Spleen (tissue), 11 donors: ENCODE results near the gene CHM. TPM values are rescaled to one million over a fixed set of nuclear protein-coding genes. Genes with fewer than 3 reads are reported as not detected.

ENCODE experiments used
- DNase-seq: peaks from one replicate; pipeline ENCODE4 v3.0.0-alpha.2; 2020
- H3K27ac ChIP-seq, 8 donors: fragments of 200-600 bp; sonication (generic) in 7 of 8; 1 replicate in 4 of 8; 2 replicates in 4 of 8; pipeline versions ENCODE4 v1.5.0 to v1.8.0; 2016 to 2021; ENCODE audit warnings: inconsistent platforms in 4 of 8, mild to moderate bottlenecking in 4 of 8, moderate library complexity in 1 of 8
- H3K27me3 ChIP-seq, 7 donors: fragments of 200-600 bp; sonication (generic) in 6 of 7; replicated peaks in 1 of 7; 1 replicate in 4 of 7; 2 replicates in 3 of 7; pipeline versions ENCODE4 v1.5.0 to v1.8.0; 2016 to 2021; ENCODE audit warnings: inconsistent platforms in 3 of 7, mild to moderate bottlenecking in 1 of 7
- H3K36me3 ChIP-seq, 6 donors: fragments of 200-600 bp; sonication (generic) in 5 of 6; 1 replicate in 4 of 6; 2 replicates in 2 of 6; pipeline versions ENCODE4 v1.5.0 to v1.8.0; 2016 to 2021; ENCODE audit warnings: inconsistent platforms in 2 of 6
- H3K4me1 ChIP-seq, 6 donors: fragments of 200-600 bp; sonication (generic) in 5 of 6; 1 replicate in 3 of 6; 2 replicates in 3 of 6; pipeline versions ENCODE4 v1.5.0 to v1.8.0; 2016 to 2021; ENCODE audit warnings: inconsistent platforms in 3 of 6
- H3K4me3 ChIP-seq, 8 donors: fragments of 200-600 bp; sonication (generic) in 7 of 8; 1 replicate in 4 of 8; 2 replicates in 4 of 8; pipeline versions ENCODE4 v1.5.0 to v1.8.0; 2016 to 2021; ENCODE audit warnings: inconsistent platforms in 4 of 8, mild to moderate bottlenecking in 4 of 8, moderate library complexity in 2 of 8
- H3K9me3 ChIP-seq, 8 donors: fragments of 200-600 bp; sonication (generic) in 7 of 8; 1 replicate in 4 of 8; 2 replicates in 4 of 8; pipeline versions ENCODE4 v1.5.0 to v1.8.0; 2016 to 2021; ENCODE audit warnings: inconsistent platforms in 4 of 8
- POLR2A ChIP-seq, 3 donors: fragments of 450-650 bp; IDR thresholded peaks; one replicate each; pipeline ENCODE4 v1.5.1; 2017; ENCODE audit warnings: antibody characterized with exemption in 3 of 3, mild to moderate bottlenecking in 1 of 3
- POLR2AphosphoS5 ChIP-seq, 3 donors: sonication (generic); formaldehyde crosslinking; IDR thresholded peaks; one replicate each; pipeline ENCODE4 v1.5.1; 2017; ENCODE audit warnings: antibody characterized with exemption in 3 of 3
- WGBS, 5 donors: extraction: QIAGEN DNeasy Blood & Tissue Kit in 3 of 5; methylation state at CpG; one replicate each; pipeline versions ENCODE4 v1.1.5 to v1.1.7; 2013 to 2018; 5-methylcytosine and 5-hydroxymethylcytosine counted together
- intact Hi-C: fragments of 100-400 bp; cut with DNase I; formaldehyde crosslinking; loops from one replicate; pipeline ENCODE4 v1.15.0; 2023; ENCODE audit warnings: low total_unique reads
- polyA plus RNA-seq, 3 donors: library from polyadenylated mRNA; stranded (reverse); fragments of 200-250 nt; gene quantifications; one replicate each; pipeline ENCODE4 v1.2.1, GENCODE V29; 2013
- total RNA-seq, 7 donors: library from RNA; depleted of rRNA in 3 of 7; stranded (reverse); fragments of >200 nt in 3 of 7; fragmentation: NEBNext Ultra II Directional in 4 of 7; extraction: Animal tissue kit (Norgen Biotek cat#: 25700) in 4 of 7; gene quantifications; one replicate each; pipeline versions ENCODE4 v1.1.0 to v1.2.1, GENCODE V29; 2016 to 2021
- TF ChIP-seq, protein P1 (sequence below), 11 experiments: fragments of 200-600 bp in 7 of 11; fragments of 450-650 bp in 4 of 11; sonication (generic) in 4 of 11; IDR thresholded peaks in 8 of 11; conservative IDR thresholded peaks in 3 of 11; 1 replicate in 7 of 11; 2 replicates in 4 of 11; pipeline versions ENCODE4 v1.4.0 to v1.8.0; 2016 to 2021; ENCODE audit warnings: antibody characterized with exemption in 11 of 11, inconsistent platforms in 4 of 11, mild to moderate bottlenecking in 1 of 11
- donor health status: healthy with polysubstance abuse.
- donor health status: DM: no; HTN: no; CAD: no; lungs with moderate emphysema.
- donor health status: DM: no; HTN: no; CAD: no.
- donor health status: Bipolar disorder and iron deficiency.
- donor health status: healthy.
- donor health status: DM: no; HTN: no; CAD: no.
- donor health status: DM: yes; HTN: yes; CAD: no.

Gene CHM
- total and polyA plus RNA-seq, 10 donors: 9.3 to 35.3 (median 23.3) TPM

DNA sequence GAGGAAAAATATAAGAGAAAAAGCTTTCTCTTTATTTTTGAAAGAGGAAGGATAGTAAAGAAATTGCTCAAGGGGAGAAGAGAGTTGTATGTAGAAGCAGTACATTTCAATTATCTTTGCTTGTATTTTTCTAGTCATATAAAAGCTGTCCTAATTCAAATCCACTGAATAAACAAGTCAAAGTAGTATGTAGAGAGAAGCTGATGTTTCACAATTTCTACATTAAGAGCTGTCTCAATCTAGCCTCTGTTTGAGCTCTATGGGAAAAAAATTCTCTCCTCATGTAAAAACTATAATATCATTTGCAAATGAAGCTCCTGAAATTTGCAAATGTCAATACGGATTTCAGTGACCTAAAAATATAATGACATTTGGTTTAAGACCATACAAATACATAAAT lies 52.6 kb downstream of the CHM start:
- WGBS, 5 donors: 55 to 89% (median 70%) methylated on average over 1 of the region's 1 CpG

DNA sequence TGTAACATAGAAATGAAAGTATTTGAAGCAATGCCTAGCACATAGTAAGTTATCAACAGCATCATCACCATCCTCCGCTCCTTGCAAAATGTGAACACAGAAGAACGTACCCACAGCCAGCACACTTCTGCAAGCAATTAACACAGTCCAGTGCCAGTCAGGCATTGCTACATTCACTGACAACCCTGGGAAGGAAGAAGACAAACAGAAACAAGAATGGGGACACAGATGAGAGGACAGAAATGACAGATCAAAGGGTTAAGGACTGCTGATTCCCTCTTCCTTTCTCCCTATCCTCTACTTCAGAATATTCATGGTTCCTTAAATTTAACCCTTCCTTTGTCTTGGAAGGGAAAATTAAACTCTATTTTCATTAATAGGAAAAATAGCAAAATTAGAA lies 53.1 kb downstream of the CHM start:
- no peak for DNase-seq
- 50 to 85% (median 78%) methylated on average over 2 of the region's 2 CpGs for WGBS, 5 donors
- intact Hi-C loops: no loop called here
- Histone ChIP-seq H3K4me3 (no peak overlapping the region), H3K36me3 (no peaks in the 10 kb centered on the region), H3K9me3 (peaks cover 0 to 8% (median 0%) of the 10 kb centered on the region in 8 donors), H3K4me1 (peaks cover 0 to 13% (median 0%) of the 10 kb centered on the region in 6 donors), H3K27ac (no peak overlapping the region), H3K27me3 (no peaks in the 10 kb centered on the region)
- TF ChIP-seq POLR2AphosphoS5 (IDR thresholded peaks at IDR 0.05): no peak
- TF ChIP-seq, protein P1, sequence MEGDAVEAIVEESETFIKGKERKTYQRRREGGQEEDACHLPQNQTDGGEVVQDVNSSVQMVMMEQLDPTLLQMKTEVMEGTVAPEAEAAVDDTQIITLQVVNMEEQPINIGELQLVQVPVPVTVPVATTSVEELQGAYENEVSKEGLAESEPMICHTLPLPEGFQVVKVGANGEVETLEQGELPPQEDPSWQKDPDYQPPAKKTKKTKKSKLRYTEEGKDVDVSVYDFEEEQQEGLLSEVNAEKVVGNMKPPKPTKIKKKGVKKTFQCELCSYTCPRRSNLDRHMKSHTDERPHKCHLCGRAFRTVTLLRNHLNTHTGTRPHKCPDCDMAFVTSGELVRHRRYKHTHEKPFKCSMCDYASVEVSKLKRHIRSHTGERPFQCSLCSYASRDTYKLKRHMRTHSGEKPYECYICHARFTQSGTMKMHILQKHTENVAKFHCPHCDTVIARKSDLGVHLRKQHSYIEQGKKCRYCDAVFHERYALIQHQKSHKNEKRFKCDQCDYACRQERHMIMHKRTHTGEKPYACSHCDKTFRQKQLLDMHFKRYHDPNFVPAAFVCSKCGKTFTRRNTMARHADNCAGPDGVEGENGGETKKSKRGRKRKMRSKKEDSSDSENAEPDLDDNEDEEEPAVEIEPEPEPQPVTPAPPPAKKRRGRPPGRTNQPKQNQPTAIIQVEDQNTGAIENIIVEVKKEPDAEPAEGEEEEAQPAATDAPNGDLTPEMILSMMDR (IDR thresholded peaks at IDR 0.05 in 8 of 11, conservative IDR thresholded peaks at IDR 0.05 in 3 of 11): no peak
- no peak for TF ChIP-seq POLR2A (IDR thresholded peaks at IDR 0.05)

More for the DNA sequence above, 52.6 kb downstream of the CHM start:
- intact Hi-C loops: no loop called here
- H3K9me3 ChIP-seq: peaks cover 0 to 4% (median 0%) of the 10 kb centered on the region in 8 donors
- H3K4me3 ChIP-seq: no peak overlapping the region
- peaks cover 0 to 13% (median 0%) of the 10 kb centered on the region in 6 donors for H3K4me1 ChIP-seq
- TF ChIP-seq, protein P1 (IDR thresholded peaks at IDR 0.05 in 8 of 11, conservative IDR thresholded peaks at IDR 0.05 in 3 of 11): no peak
- TF ChIP-seq POLR2A (IDR thresholded peaks at IDR 0.05): no peak
- no peaks in the 10 kb centered on the region for H3K36me3 ChIP-seq
- H3K27ac ChIP-seq: no peak overlapping the region
- H3K27me3 ChIP-seq: no peaks in the 10 kb centered on the region
- DNase-seq: no peak

DNA sequence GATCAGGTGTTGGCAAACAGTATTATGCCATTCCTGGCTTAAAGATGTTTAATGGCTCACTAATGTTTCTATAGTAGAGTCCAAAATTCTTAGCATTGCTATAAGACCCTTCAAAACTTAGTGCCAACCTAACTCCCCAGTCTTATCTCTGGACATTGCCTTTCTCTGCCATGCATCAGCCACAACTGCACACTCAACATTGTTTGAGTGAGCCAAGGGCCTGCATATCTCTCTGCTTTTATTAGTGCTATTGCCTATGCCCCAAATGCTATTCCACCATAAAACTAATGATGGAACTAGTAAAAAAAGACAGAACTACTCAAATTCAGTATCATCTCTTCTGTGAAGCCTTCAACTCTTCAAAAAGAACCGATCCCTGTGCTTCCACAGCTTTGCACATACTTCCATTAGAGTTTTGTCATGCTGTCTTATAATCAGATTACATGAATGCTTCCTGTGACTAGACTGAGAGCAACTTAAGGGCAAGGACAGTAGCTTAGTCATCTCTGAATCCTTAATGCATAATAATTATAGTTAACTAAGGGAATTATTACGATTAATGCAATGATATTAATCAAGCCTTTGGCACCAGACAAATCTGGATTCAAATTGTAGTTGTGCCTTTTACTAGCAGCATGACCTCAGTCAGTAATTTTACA lies 53.7 kb downstream of the CHM start:
- H3K27me3 ChIP-seq: no peaks in the 10 kb centered on the region
- H3K36me3 ChIP-seq: no peaks in the 10 kb centered on the region
- 51 to 80% (median 62%) methylated on average over 2 of the region's 2 CpGs for WGBS, 5 donors
- DNase-seq: no peak
- intact Hi-C loops: no loop called here
- H3K4me1 ChIP-seq: peaks cover 0 to 13% (median 0%) of the 10 kb centered on the region in 6 donors
- no peak overlapping the region for H3K27ac ChIP-seq
- H3K4me3 ChIP-seq: no peak overlapping the region
- TF ChIP-seq POLR2AphosphoS5 (IDR thresholded peaks at IDR 0.05) (no peak), POLR2A (IDR thresholded peaks at IDR 0.05) (no peak)
- TF ChIP-seq, protein P1 (IDR thresholded peaks at IDR 0.05 in 8 of 11, conservative IDR thresholded peaks at IDR 0.05 in 3 of 11): no peak
- peaks cover 0 to 14% (median 0%) of the 10 kb centered on the region in 8 donors for H3K9me3 ChIP-seq

DNA sequence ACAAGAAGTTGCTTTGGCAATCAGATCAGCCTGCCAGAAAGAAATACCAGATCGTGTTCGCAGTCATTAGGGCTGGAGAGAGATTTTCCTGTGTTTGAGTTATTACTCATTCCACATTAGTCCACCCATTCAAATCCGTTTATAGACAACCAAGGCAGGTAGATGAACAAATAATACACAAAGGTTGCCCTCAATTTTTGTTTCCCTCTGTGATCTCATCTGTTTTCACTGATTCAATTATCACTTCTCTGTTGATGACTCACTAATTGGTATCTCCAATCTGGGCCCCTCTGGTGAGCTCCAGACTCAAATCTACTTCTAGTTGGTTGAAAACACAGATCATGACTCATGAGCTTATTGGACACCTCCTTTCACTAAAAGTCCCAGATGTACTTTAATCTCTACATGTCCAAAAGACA lies 54.5 kb downstream of the CHM start:
- WGBS, 5 donors: 69 to 87% (median 76%) methylated on average over 3 of the region's 3 CpGs
- Histone ChIP-seq H3K4me1 (peaks cover 0 to 13% (median 0%) of the 10 kb centered on the region in 6 donors), H3K4me3 (no peak overlapping the region), H3K36me3 (no peaks in the 10 kb centered on the region), H3K27ac (no peak overlapping the region), H3K9me3 (peaks cover 0 to 14% (median 0%) of the 10 kb centered on the region in 8 donors), H3K27me3 (no peaks in the 10 kb centered on the region)
- TF ChIP-seq, protein P1 (IDR thresholded peaks at IDR 0.05 in 8 of 11, conservative IDR thresholded peaks at IDR 0.05 in 3 of 11): no peak
- TF ChIP-seq POLR2A (IDR thresholded peaks at IDR 0.05): no peak
- TF ChIP-seq POLR2AphosphoS5 (IDR thresholded peaks at IDR 0.05): no peak
- intact Hi-C loops: no loop called here
- DNase-seq: no peak
